IPS DF 4.7 (cell line): ENCODE data around the gene PHLPP1.
"Not testable (repeated sequence)": the region's sequence is repeated elsewhere in the genome, so short reads cannot be mapped to it uniquely, and the experiment has no call there.

Experiments
- DNase-seq: peaks from one replicate; pipeline ENCODE4 v3.0.0-alpha.2; 2013; ENCODE audit warnings: low spot score; ENCODE audit errors: extremely low read depth

Gene PHLPP1

GRCh38 chr18:62807396-62807795 is 92.1 kb downstream of the PHLPP1 start:
- DNase-seq, result no peak

GRCh38 chr18:62808123-62808522 is 92.8 kb downstream of the PHLPP1 start:
- DNase-seq, result no peak

- not testable (repeated sequence) for DNase-seq
These were observed 94.1 kb downstream of the PHLPP1 start for GRCh38 chr18:62809445-62809844.

GRCh38 chr18:62809900-62810299 is 94.6 kb downstream of the PHLPP1 start:
- no peak for DNase-seq

- DNase-seq, result no peak
These were observed 95.3 kb downstream of the PHLPP1 start for GRCh38 chr18:62810682-62811081.

GRCh38 chr18:62811674-62812073 is 96.3 kb downstream of the PHLPP1 start:
- DNase-seq, result no peak

- DNase-seq, result no peak
These were observed 96.9 kb downstream of the PHLPP1 start for GRCh38 chr18:62812242-62812641.

- DNase-seq, result no peak
These were observed 97.5 kb downstream of the PHLPP1 start for GRCh38 chr18:62812876-62813275.

- no peak for DNase-seq
These were observed 98.9 kb downstream of the PHLPP1 start for GRCh38 chr18:62814132-62814759.

GRCh38 chr18:62825382-62825781 is 110.0 kb downstream of the PHLPP1 start:
- no peak for DNase-seq

GRCh38 chr18:62827397-62827796 is 112.1 kb downstream of the PHLPP1 start:
- no peak for DNase-seq

- no peak for DNase-seq
These were observed 112.8 kb downstream of the PHLPP1 start for GRCh38 chr18:62828091-62828640.

GRCh38 chr18:62828852-62829251 is 113.5 kb downstream of the PHLPP1 start:
- DNase-seq, result no peak

GRCh38 chr18:62829936-62830335 is 114.6 kb downstream of the PHLPP1 start:
- DNase-seq, result no peak

GRCh38 chr18:62832282-62832681 is 116.9 kb downstream of the PHLPP1 start:
- no peak for DNase-seq

GRCh38 chr18:62833494-62833893 is 118.2 kb downstream of the PHLPP1 start:
- DNase-seq, result no peak

GRCh38 chr18:62834715-62835114 is 119.4 kb downstream of the PHLPP1 start:
- DNase-seq, result no peak

GRCh38 chr18:62837011-62837410 is 121.7 kb downstream of the PHLPP1 start:
- no peak for DNase-seq

- DNase-seq, result no peak
These were observed 123.2 kb downstream of the PHLPP1 start for GRCh38 chr18:62838475-62839098.

- no peak for DNase-seq
These were observed 124.8 kb downstream of the PHLPP1 start for GRCh38 chr18:62839874-62840713.

- DNase-seq, result no peak
These were observed 126.1 kb downstream of the PHLPP1 start for GRCh38 chr18:62841405-62841804.

GRCh38 chr18:62842898-62843297 is 127.6 kb downstream of the PHLPP1 start:
- DNase-seq, result no peak
